ENCODE measurements around the gene RNF39. TPM values are rescaled to one million over a fixed set of nuclear protein-coding genes. Genes with fewer than 3 reads are reported as not detected.

Gene RNF39
- total and polyA plus RNA-seq, 2 of the 13 experiments (the other 11 are each of a cell fraction or from before 2014, with no cell fraction given) = 0.13 to 1.8 TPM

- TF ChIP-seq, protein P1, sequence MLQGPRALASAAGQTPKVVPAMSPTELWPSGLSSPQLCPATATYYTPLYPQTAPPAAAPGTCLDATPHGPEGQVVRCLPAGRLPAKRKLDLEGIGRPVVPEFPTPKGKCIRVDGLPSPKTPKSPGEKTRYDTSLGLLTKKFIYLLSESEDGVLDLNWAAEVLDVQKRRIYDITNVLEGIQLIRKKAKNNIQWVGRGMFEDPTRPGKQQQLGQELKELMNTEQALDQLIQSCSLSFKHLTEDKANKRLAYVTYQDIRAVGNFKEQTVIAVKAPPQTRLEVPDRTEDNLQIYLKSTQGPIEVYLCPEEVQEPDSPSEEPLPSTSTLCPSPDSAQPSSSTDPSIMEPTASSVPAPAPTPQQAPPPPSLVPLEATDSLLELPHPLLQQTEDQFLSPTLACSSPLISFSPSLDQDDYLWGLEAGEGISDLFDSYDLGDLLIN (CRISPR knock-in tag; IDR thresholded peaks at IDR 0.05; ENCODE audit: borderline replicate concordance) = no peak
- TF ChIP-seq AKAP8 (CRISPR knock-in tag; IDR thresholded peaks at IDR 0.05) (peak; percentile 59; the same call in 1 of the 2 replicates), POLR2AphosphoS5 (IDR thresholded peaks at IDR 0.05; ENCODE audit: low read depth, low read length) (peak; percentile 74), ZNF431 (CRISPR knock-in tag; IDR thresholded peaks at IDR 0.05; ENCODE audit: borderline replicate concordance, low read depth) (no peak), HDAC6 (IDR thresholded peaks at IDR 0.05; ENCODE audit: low read depth, low read length) (no peak), ISX (CRISPR knock-in tag; conservative IDR thresholded peaks at IDR 0.05) (no peak), NFAT5 (CRISPR knock-in tag; IDR thresholded peaks at IDR 0.05) (no peak)
- TF ChIP-seq, protein P2, sequence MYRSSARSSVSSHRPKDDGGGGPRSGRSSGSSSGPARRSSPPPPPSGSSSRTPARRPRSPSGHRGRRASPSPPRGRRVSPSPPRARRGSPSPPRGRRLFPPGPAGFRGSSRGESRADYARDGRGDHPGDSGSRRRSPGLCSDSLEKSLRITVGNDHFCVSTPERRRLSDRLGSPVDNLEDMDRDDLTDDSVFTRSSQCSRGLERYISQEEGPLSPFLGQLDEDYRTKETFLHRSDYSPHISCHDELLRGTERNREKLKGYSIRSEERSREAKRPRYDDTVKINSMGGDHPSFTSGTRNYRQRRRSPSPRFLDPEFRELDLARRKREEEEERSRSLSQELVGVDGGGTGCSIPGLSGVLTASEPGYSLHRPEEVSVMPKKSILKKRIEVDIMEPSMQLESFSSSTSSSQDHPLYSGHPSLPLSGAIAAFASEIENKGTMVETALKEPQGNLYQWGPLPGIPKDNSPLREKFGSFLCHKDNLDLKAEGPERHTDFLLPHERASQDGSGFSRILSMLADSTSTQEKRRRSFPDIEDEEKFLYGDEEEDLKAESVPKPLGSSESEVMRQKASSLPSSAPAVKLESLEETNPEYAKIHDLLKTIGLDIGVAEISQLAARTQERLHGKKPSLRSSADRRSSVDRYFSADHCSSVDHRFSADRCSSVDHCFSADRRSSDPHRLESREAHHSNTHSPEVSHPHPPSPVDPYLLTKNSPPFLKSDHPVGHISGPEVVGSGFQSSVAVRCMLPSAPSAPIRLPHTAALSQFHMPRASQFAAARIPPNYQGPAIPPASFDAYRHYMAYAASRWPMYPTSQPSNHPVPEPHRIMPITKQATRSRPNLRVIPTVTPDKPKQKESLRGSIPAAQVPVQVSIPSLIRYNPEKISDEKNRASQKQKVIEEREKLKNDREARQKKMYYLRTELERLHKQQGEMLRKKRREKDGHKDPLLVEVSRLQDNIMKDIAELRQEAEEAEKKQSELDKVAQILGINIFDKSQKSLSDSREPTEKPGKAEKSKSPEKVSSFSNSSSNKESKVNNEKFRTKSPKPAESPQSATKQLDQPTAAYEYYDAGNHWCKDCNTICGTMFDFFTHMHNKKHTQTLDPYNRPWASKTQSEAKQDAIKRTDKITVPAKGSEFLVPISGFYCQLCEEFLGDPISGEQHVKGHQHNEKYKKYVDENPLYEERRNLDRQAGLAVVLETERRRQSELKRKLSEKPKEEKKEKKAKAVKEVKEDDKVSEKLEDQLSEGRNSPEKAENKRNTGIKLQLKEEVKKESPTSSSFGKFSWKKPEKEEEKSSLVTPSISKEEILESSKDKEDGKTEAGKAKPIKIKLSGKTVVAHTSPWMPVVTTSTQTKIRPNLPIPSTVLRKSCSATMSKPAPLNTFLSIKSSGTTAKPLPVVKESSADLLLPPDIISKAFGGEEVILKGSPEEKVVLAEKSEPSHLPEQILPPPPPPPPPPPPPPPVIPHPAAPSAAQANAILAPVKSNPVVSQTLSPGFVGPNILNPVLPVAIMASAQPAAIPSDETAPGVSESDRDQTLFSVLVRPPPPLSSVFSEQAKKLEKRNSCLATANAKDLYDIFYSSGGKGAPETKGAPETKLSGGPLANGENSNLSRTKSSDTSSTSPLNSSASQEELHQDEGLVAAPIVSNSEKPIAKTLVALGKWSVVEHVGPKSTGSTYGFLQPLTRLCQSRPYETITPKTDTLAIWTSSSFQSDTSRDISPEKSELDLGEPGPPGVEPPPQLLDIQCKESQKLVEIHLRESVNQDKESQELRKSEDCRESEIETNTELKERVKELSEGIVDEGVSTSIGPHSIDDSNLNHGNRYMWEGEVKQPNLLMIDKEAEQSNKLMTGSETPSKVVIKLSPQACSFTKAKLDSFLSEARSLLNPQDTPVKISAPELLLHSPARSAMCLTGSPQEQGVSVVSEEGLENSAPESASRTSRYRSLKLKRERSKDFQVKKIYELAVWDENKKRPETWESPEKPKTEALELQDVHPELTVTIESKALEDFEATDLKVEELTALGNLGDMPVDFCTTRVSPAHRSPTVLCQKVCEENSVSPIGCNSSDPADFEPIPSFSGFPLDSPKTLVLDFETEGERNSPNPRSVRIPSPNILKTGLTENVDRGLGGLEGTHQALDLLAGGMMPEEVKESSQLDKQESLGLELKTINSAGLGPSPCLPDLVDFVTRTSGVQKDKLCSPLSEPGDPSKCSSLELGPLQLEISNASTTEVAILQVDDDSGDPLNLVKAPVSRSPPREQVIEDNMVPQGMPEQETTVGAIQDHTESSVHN (CRISPR knock-in tag; IDR thresholded peaks at IDR 0.05) = no peak
Measured at GRCh38 chr6:30102970-30103871, 27.7 kb upstream of the RNF39 start (continued).

Measured in HepG2 (cell line).